Ammon's horn (tissue), 1 donor: ENCODE results near the gene ATF5.

Source experiments
- DNase-seq: peaks from one replicate; pipeline ENCODE4 v3.0.0-alpha.2; 2016; ENCODE audit warnings: low spot score

Gene ATF5

DNA sequence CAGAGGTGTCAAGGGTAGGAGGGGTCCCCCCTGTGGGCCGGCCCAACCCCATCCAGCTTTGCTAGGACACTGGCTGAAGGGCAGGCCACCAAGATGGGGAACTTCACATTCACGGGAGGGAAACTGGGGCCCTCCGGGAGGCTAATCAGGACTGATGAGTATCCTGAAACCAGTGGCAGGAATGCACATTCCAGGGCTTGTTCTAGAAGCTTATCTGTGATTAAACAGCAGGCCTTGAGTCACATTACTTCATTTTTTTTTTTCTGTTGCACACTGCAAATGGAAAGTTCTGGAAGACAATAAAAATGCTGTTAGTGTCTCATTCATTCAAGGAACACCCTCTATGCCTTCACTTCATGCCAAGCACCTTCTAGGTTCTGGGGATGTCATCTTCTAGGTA lies 47.5 kb downstream of the ATF5 start:
- no peak for DNase-seq

- no peak for DNase-seq
Observed at GRCh38 chr19:49977076-49977475, 48.1 kb downstream of the ATF5 start.

DNA sequence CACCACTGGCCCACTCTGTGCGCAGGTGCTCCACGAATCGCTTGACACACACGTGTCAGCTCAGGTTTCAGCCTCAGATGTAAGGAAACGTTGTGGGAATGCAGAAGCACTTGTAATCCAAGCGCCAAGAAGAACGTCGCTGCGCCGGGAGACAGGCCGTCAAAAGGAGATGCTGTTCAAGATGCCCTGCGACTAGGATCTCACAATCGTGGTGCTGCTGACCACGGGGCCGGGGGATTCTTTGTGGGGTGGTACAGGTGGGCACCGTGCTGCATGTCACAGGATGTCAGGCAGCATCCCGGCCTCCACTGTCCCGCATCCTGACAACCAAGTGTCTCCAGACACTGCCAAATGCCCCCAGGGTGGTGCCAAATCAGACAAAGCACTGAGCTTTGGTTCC lies 48.9 kb downstream of the ATF5 start:
- DNase-seq = no peak

DNA sequence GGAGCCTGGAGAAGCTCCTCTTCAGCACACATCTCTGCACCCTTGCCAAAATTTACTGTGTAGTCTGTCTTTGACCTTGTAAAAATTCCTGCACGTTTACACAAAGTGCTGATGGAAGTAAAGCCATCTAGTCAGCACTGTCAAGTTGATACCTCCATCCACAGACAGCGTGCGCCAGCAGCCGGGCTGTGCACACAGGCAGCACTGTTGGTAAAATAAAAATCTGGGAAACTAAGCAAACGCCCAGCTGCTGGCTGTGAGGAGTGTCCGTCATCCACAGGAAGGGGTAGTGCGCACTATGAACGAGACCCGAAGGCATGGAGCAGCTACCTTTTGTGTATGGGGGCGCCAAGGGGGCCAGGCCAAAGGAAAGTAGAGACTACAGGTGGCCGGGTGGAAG lies 49.3 kb downstream of the ATF5 start:
- DNase-seq = no peak

DNA sequence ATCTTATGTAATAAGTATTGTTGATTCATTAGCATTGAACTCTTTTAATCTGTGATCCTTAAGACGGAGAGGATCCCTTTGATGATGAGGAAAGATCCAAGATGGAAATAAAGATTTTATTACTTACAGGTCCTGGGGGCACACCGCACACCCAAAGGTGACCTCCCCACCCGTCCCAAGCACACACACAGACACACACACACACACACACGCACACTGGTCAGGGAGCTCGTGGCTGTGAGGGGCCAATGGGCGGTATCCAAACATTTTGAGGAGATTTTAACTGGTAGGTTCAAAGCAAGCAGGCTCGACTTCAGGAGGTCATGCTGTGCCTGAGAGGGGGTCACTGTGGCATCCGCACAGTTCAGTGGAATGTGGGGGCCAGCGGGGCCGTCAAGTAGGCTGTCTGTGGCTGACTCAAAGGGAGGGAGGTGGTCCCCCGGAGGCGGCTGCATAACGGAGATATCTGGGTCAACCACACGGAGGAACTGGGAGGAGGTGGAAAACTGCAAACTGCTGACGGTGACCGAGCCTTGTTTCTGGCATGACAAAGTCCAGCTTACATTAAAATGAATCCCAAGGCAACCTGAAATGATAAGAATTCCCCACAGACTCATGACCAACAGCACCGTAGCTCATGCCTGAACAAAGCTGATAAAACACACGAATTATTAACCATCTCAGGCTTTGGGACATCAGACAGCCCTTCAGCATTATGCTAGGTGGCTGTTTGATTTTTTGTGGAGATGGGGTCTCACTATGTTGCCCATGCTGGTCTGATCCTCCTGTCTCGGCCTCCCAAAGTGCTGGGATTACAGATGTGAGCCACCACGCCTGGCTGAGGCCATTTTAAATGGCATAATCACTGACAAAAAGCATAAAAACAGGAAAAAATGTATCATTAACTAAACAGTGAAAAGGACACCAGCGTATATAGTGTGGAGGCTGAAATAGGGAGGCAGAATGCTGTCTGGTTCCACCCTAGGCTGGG lies 52.9 kb downstream of the ATF5 start:
- DNase-seq = no peak
